HG02642 (cell line): ENCODE data around the gene CTNNBIP1.

Experiments
- ATAC-seq: cut with Tn5 transposase; IDR thresholded peaks from one replicate; pipeline ENCODE4 v1.9.1; 2021; ENCODE audit warnings: mild to moderate bottlenecking; ENCODE audit not compliant: unreplicated experiment, poor library complexity

The CTNNBIP1 gene

GRCh38 chr1:9860887-9861286 is 49.2 kb downstream of the CTNNBIP1 start:
- ATAC-seq, result no peak

GRCh38 chr1:9859281-9860014 is 50.6 kb downstream of the CTNNBIP1 start:
- ATAC-seq, result no peak

- no peak for ATAC-seq
Measured at GRCh38 chr1:9858293-9859035, 51.6 kb downstream of the CTNNBIP1 start.

- ATAC-seq, result no peak
Measured at GRCh38 chr1:9855186-9855585, 54.9 kb downstream of the CTNNBIP1 start.

- ATAC-seq, result no peak
Measured at GRCh38 chr1:9853249-9853595, 56.8 kb downstream of the CTNNBIP1 start.

- no peak for ATAC-seq
Measured at GRCh38 chr1:9852410-9853248, 57.4 kb downstream of the CTNNBIP1 start.

GRCh38 chr1:9852004-9852403 is 58.1 kb downstream of the CTNNBIP1 start:
- ATAC-seq, result no peak

- no peak for ATAC-seq
Measured at GRCh38 chr1:9850442-9851162, 59.5 kb downstream of the CTNNBIP1 start.

GRCh38 chr1:9849691-9850441 is 60.2 kb downstream of the CTNNBIP1 start:
- no peak for ATAC-seq

- no peak for ATAC-seq
Measured at GRCh38 chr1:9848022-9848421, 62.0 kb downstream of the CTNNBIP1 start.

GRCh38 chr1:9847269-9847668 is 62.8 kb downstream of the CTNNBIP1 start:
- no peak for ATAC-seq

- no peak for ATAC-seq
Measured at GRCh38 chr1:9846611-9847171, 63.4 kb downstream of the CTNNBIP1 start.

- ATAC-seq, result no peak
Measured at GRCh38 chr1:9845914-9846313, 64.2 kb downstream of the CTNNBIP1 start.

GRCh38 chr1:9844756-9845155 is 65.3 kb downstream of the CTNNBIP1 start:
- ATAC-seq, result no peak

- no peak for ATAC-seq
Measured at GRCh38 chr1:9844106-9844505, 66.0 kb downstream of the CTNNBIP1 start.

GRCh38 chr1:9843576-9843945 is 66.5 kb downstream of the CTNNBIP1 start:
- ATAC-seq, result no peak

- no peak for ATAC-seq
Measured at GRCh38 chr1:9842781-9843575, 67.1 kb downstream of the CTNNBIP1 start.

GRCh38 chr1:9842073-9842711 is 67.9 kb downstream of the CTNNBIP1 start:
- no peak for ATAC-seq
